ENCODE results near the gene SIM2.
A peak's percentile ranks its signal among the peaks of the same experiment; 100 is the strongest.
"Not testable (repeated sequence)": the region's sequence is repeated elsewhere in the genome, so short reads cannot be mapped to it uniquely, and the experiment has no call there.

Gene SIM2, protein sequence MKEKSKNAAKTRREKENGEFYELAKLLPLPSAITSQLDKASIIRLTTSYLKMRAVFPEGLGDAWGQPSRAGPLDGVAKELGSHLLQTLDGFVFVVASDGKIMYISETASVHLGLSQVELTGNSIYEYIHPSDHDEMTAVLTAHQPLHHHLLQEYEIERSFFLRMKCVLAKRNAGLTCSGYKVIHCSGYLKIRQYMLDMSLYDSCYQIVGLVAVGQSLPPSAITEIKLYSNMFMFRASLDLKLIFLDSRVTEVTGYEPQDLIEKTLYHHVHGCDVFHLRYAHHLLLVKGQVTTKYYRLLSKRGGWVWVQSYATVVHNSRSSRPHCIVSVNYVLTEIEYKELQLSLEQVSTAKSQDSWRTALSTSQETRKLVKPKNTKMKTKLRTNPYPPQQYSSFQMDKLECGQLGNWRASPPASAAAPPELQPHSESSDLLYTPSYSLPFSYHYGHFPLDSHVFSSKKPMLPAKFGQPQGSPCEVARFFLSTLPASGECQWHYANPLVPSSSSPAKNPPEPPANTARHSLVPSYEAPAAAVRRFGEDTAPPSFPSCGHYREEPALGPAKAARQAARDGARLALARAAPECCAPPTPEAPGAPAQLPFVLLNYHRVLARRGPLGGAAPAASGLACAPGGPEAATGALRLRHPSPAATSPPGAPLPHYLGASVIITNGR

DNA sequence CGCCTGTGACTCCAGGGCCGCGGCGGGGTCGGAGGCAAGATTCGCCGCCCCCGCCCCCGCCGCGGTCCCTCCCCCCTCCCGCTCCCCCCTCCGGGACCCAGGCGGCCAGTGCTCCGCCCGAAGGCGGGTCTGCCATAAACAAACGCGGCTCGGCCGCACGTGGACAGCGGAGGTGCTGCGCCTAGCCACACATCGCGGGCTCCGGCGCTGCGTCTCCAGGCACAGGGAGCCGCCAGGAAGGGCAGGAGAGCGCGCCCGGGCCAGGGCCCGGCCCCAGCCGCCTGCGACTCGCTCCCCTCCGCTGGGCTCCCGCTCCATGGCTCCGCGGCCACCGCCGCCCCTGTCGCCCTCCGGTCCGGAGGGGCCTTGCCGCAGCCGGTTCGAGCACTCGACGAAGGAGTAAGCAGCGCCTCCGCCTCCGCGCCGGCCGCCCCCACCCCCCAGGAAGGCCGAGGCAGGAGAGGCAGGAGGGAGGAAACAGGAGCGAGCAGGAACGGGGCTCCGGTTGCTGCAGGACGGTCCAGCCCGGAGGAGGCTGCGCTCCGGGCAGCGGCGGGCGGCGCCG lies at the start of gene SIM2:
SIM2 (plus strand) TSS at position 135 of the 565 bp plus-strand sequence. CDS start 632 bp downstream, outside the sequence.
- DNase-seq (ENCODE audit: low spot score in 2 of 2) = no peak
- peak within 1 kb of the TSS; percentile 8 for H3K4me3 Mint-ChIP-seq
- H3K27ac Mint-ChIP-seq = no peak within 1 kb of the TSS
- peaks cover 8% of the 10 kb centered on the region for H3K4me1 Mint-ChIP-seq
- ATAC-seq (ENCODE audit: low read depth) = no peak
- H3K27me3 Mint-ChIP-seq = peaks cover 34% of the 10 kb centered on the region
- peaks cover 5% of the 10 kb centered on the region for H3K36me3 Mint-ChIP-seq
- H3K9me3 Mint-ChIP-seq = no peaks in the 10 kb centered on the region

DNA sequence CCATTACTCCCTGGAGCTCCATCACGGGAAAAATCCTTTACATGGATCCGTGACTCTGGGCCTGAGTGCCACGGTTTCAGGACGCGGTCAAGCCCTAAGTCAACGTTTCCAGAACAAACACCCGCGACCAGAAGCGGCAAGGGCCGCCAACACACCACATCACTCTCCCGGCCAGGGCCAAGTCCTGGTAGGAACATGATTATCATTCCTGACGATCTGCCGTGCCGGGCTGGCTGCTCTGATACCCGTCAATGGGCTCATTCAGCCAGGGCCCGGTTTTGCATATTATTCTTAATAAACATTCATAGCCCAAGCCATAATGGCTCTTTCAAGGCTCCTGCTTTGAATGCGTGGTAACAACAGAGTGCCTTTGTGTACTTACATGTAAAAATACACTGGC lies 44.6 kb upstream of the SIM2 start:
- H3K4me1 Mint-ChIP-seq = no peaks in the 10 kb centered on the region
- no peak overlapping the region for H3K27ac Mint-ChIP-seq
- no peak overlapping the region for H3K4me3 Mint-ChIP-seq
- peaks cover 2% of the 10 kb centered on the region for H3K36me3 Mint-ChIP-seq
- H3K27me3 Mint-ChIP-seq = peaks cover 7% of the 10 kb centered on the region
- ATAC-seq (ENCODE audit: low read depth) (no peak), DNase-seq (ENCODE audit: low spot score in 2 of 2) (no peak)
- H3K9me3 Mint-ChIP-seq = peaks cover 2% of the 10 kb centered on the region

DNA sequence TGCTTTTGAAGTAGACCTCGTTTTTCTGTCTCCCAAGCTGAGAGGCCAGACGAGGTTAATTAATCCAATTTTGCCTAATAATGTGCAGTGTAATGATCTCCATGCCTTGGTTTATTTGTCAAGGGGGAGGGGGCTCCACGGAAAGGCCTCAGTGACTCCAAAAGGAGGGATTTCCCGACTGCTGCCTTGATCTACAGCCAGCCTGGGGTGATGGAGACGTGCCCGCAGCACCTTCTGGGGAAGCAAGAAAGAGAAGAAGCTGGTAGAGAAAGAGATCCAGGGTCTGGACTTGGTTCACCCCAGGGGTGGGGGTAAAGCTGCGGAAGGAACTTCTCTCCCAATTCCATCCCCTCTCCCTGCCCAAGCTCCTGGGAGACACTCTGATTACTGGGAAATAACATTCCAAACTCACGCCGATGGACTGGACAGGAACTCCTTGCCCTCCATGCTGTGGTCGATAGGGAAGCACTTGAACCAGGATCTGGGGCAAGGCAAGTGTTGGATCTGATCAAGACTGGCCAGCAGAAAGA lies 44.1 kb upstream of the SIM2 start:
- H3K4me1 Mint-ChIP-seq = no peaks in the 10 kb centered on the region
- peaks cover 2% of the 10 kb centered on the region for H3K36me3 Mint-ChIP-seq
- H3K9me3 Mint-ChIP-seq = peaks cover 2% of the 10 kb centered on the region
- no peak overlapping the region for H3K27ac Mint-ChIP-seq
- ATAC-seq (ENCODE audit: low read depth) (no peak), DNase-seq (ENCODE audit: low spot score in 2 of 2) (no peak)
- peaks cover 7% of the 10 kb centered on the region for H3K27me3 Mint-ChIP-seq
- H3K4me3 Mint-ChIP-seq = no peak overlapping the region

DNA sequence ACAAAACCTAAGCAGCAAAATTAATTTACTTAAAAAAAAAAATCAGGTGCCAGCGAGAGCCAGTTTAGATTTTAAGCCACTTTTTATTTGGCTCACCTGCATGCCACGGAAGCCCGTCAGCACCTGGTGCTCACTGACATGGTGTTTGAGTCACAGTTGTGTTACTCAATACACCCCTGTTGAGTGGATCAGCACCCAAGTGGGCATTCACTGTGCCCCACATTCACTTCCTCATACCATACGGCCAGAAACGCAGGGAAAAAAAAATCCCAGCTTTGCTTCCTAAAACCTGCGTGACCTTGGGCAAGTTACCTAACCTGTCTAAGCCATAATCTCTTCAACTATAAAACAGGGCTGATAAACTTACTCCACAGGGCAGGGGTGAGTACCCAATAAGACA lies 42.8 kb upstream of the SIM2 start:
- ATAC-seq (ENCODE audit: low read depth) = no peak
- Mint-ChIP-seq H3K4me1 (no peaks in the 10 kb centered on the region), H3K27me3 (peaks cover 9% of the 10 kb centered on the region), H3K36me3 (peaks cover 2% of the 10 kb centered on the region), H3K4me3 (no peak overlapping the region), H3K27ac (no peak overlapping the region), H3K9me3 (peaks cover 4% of the 10 kb centered on the region)
- no peak for DNase-seq (ENCODE audit: low spot score in 2 of 2)

DNA sequence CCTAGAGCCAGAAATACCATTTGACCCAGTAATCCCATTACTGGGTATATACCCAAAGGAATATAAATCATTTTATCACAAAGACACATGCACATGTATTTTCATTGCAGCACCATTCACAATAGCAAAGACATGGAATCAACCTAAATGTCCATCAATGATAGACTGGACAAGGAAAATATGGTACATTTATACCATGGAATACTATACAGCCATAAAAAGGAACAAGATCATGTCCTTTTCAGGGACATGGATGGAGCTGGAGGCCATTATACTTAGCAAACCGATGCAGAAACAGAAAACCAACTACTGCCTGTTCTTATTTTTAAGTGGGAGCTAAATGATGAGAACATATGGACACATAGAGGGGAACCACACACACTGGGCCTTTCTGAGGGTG lies 41.6 kb upstream of the SIM2 start:
- not testable (repeated sequence) for H3K27ac Mint-ChIP-seq; H3K36me3 Mint-ChIP-seq; ATAC-seq (ENCODE audit: low read depth); DNase-seq (ENCODE audit: low spot score in 2 of 2); H3K9me3 Mint-ChIP-seq; H3K27me3 Mint-ChIP-seq; H3K4me1 Mint-ChIP-seq; H3K4me3 Mint-ChIP-seq

DNA sequence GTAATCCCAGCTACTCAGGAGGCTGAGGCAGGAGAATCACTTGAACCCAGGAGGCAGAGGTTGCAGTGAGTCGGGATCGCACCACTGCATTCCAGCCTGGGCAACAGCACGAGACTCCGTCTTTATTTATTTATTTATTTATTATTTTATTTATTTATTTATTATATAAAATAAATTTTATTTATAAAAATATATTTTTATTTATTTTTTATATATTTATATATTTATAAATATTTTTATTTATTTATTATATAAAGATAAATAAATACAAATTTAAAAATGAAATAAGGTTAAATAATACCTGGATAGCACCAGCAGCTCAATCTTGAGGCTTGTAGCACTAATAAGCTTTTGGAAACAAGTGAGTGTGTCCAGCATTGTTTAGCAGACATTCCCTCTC lies 40.9 kb upstream of the SIM2 start:
- Mint-ChIP-seq H3K4me3 (no peak overlapping the region), H3K27ac (no peak overlapping the region), H3K9me3 (peaks cover 2% of the 10 kb centered on the region), H3K27me3 (peaks cover 9% of the 10 kb centered on the region), H3K36me3 (no peaks in the 10 kb centered on the region), H3K4me1 (no peaks in the 10 kb centered on the region)
- ATAC-seq (ENCODE audit: low read depth) = no peak
- no peak for DNase-seq (ENCODE audit: low spot score in 2 of 2)

DNA sequence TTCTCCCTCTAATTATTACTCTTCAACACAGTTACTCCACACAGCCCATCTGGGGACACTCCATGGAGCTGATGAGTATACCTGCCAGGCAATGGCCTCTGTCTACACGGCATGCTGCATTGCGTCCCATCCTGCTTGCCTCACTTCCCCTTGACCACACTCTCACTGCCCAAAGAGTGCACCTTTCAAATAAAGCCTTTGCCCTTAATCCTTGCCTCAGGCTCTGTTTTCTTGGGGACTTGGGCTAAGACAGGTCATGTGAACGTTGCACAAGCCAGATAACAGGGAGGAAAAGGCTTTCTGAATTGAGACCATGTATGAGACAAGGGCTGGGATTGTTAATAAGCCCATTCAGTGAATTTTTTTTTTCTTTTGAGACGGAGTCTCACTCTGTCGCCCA lies 40.0 kb upstream of the SIM2 start:
- Mint-ChIP-seq H3K4me3 (no peak overlapping the region), H3K36me3 (no peaks in the 10 kb centered on the region), H3K4me1 (no peaks in the 10 kb centered on the region), H3K9me3 (peaks cover 2% of the 10 kb centered on the region), H3K27me3 (peaks cover 7% of the 10 kb centered on the region), H3K27ac (no peak overlapping the region)
- ATAC-seq (ENCODE audit: low read depth) = no peak
- DNase-seq (ENCODE audit: low spot score in 2 of 2) = no peak

DNA sequence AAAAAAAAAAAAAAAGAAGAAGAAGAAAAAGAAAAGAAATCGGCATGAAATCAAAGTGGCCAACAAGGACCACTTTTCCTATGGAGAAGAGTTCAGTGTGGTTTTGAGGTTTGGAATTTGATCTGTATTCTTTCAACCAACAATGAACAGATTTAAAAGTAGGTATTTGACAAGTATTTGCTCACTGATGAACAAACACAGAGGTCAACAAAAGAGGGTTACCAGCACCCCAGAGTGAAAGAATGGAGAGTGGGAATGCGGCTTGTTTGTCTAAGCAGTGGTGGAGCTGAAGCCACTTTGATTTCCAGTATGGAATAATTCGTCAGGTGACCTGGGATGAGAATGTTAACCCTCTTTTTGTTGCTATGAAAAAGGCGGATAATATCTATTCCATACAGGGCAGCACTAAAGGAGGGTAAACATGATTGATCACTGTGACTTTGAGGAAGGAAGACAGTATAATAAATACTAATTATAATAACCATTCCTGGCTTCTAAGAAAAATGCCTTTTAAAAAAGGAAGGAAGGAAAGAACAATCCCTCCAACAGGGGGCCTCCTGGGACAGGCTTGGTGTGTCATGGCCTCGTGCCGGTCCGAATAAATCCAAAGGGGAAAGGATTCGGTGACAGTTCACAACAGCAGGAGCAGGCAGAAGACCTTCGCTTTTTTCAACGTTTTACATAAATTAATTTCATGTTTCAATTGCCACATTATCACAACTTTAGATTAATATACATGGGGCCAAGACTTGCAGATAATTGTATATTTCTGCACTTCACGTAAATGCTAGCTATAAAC lies 37.2 kb upstream of the SIM2 start:
- no peak for ATAC-seq (ENCODE audit: low read depth)
- DNase-seq (ENCODE audit: low spot score in 2 of 2) = no peak
- Mint-ChIP-seq H3K9me3 (peaks cover 2% of the 10 kb centered on the region), H3K4me1 (no peaks in the 10 kb centered on the region), H3K36me3 (no peaks in the 10 kb centered on the region), H3K27me3 (peaks cover 9% of the 10 kb centered on the region), H3K27ac (no peak overlapping the region), H3K4me3 (no peak overlapping the region)

DNA sequence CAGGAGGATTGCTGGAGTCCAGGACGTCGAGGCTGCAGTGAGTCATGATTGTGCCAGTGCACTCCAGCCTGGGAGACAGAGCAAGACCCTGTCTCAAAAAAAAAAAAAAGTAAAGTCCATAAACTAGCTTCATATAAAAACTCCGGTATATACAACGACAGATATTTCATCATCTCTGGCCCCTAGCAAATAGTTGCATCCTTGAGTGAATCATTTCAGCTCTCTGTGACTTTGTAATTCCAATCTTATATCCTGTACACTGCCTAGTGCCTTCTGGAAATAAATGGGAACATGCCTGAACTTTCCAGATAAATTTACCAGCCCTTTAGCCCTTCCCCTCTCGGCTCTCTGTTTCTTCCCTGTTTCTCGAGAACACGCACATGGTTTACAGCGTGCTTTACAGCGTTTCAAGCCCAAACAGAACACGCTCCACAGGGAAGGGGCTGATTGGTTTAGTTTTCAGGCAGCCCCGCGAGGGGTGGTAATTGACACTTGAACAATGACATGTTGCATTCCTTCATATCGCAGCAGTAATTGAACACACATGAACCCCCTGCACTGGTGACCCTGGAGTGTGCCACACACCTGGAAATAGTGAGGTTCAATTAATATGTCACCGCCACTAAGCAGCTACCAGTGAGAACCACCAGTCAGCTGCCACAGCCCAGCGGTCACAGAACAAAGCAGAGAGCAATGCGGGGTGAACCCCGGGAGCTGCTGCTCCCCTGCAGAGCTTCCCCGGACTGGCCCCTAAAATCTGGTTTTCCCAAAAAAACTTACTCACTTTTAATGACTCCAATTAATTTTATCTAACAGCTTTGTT lies 35.7 kb upstream of the SIM2 start:
- Mint-ChIP-seq H3K27me3 (peaks cover 12% of the 10 kb centered on the region), H3K27ac (no peak overlapping the region)

DNA sequence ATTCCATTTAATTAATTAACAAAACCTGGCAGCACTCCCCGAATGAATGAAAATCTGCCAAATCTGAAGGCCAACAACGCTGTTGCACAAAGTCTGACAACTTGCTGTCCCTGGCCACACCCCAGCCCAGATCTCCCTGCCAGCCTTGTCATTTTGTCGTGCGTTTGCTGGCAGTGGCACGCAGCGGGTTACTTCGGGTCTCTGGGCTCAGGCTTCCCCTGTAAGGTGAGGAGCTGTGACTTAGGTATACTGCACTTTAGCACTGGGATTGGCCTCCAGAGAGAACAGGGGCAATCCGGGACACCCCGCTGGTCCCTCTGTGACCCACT lies 34.3 kb upstream of the SIM2 start:
- H3K27ac Mint-ChIP-seq = no peak overlapping the region
- H3K36me3 Mint-ChIP-seq = no peaks in the 10 kb centered on the region
- H3K27me3 Mint-ChIP-seq = peaks cover 13% of the 10 kb centered on the region
- ATAC-seq (ENCODE audit: low read depth) = no peak
- H3K9me3 Mint-ChIP-seq = peaks cover 2% of the 10 kb centered on the region
- no peaks in the 10 kb centered on the region for H3K4me1 Mint-ChIP-seq
- DNase-seq (ENCODE audit: low spot score in 2 of 2) = no peak
- no peak overlapping the region for H3K4me3 Mint-ChIP-seq

More for the DNA sequence above, 35.7 kb upstream of the SIM2 start:
- Mint-ChIP-seq H3K4me3 (no peak overlapping the region), H3K4me1 (no peaks in the 10 kb centered on the region), H3K9me3 (peaks cover 2% of the 10 kb centered on the region), H3K36me3 (no peaks in the 10 kb centered on the region)
- no peak for DNase-seq (ENCODE audit: low spot score in 2 of 2)
- no peak for ATAC-seq (ENCODE audit: low read depth)

DNA sequence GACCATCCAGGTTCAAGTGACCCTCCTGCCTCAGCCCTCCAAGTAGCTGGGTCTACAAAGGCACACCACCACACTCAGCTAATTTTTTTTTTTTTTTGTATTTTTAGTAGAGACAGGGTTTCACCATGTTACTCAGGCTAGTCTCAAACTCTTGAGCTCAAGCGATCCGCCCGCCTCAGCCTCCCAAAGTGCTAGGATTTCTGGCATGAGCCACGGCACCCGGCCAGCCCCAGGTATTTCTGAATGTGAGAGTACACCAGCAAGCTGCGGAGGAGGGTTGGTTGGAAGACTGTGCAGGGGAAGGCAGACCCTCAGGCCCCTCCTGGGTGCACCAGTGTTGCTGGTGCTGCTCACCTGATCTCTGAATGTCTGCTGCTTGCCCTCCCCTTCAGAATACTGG lies 33.1 kb upstream of the SIM2 start:
- no peaks in the 10 kb centered on the region for H3K4me1 Mint-ChIP-seq
- peaks cover 2% of the 10 kb centered on the region for H3K9me3 Mint-ChIP-seq
- H3K4me3 Mint-ChIP-seq = no peak overlapping the region
- peaks cover 10% of the 10 kb centered on the region for H3K27me3 Mint-ChIP-seq
- no peaks in the 10 kb centered on the region for H3K36me3 Mint-ChIP-seq
- no peak overlapping the region for H3K27ac Mint-ChIP-seq
- DNase-seq (ENCODE audit: low spot score in 2 of 2) (no peak), ATAC-seq (ENCODE audit: low read depth) (no peak)

DNA sequence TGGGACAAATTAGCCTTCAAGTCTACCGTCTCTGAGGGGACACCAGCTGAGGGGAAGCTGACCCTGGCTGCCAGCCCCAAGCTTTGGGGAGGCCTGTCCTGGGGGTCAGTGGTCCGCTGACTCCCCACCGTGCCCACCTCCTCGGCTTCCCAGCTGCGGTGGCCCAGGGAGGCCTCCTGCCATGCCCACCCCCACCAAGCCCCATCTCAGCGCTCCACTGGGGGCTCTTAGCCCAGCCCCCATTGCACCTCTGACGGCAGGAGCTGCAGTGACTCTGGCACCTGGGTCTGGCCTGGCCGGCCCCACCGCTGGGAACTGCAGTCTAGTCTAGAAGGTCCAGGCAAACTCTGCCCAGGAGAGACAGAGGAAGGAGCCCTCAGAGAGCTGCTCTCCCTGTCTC lies 30.2 kb upstream of the SIM2 start:
- H3K27ac Mint-ChIP-seq = no peak overlapping the region
- H3K4me1 Mint-ChIP-seq = no peaks in the 10 kb centered on the region
- H3K4me3 Mint-ChIP-seq = no peak overlapping the region
- H3K36me3 Mint-ChIP-seq = no peaks in the 10 kb centered on the region
- ATAC-seq (ENCODE audit: low read depth) (no peak), DNase-seq (ENCODE audit: low spot score in 2 of 2) (no peak)
- peaks cover 2% of the 10 kb centered on the region for H3K9me3 Mint-ChIP-seq
- peaks cover 13% of the 10 kb centered on the region for H3K27me3 Mint-ChIP-seq

DNA sequence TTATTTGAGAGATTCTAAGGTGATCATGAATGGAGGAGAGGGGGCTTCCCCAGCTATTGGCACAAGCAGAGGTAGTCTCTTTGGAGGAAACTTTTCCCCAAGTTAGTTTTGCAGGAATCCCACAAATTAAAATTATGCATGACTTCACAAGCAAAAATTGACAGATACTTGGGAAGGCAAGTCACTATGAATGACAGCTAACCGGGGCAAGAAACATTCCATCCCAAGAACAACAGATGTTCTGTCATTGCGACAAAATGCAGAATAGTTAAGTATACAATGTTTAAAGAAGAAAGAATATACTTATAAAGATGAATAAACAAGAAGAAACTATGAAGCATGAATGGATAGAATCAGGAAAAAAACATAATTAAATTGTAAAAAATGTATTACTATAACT lies 27.1 kb upstream of the SIM2 start:
- Mint-ChIP-seq H3K36me3 (no peaks in the 10 kb centered on the region), H3K4me3 (no peak overlapping the region), H3K9me3 (peaks cover 4% of the 10 kb centered on the region), H3K27ac (no peak overlapping the region), H3K27me3 (peaks cover 12% of the 10 kb centered on the region), H3K4me1 (no peaks in the 10 kb centered on the region)
- no peak for DNase-seq (ENCODE audit: low spot score in 2 of 2)
- ATAC-seq (ENCODE audit: low read depth) = no peak

Data from memory B cell (primary cell).